Measurements from ENCODE around the gene KRTAP1-4.

KRTAP1-4 gene

GRCh38 chr17:40981115-40981514 lies 48.9 kb downstream of the KRTAP1-4 start:
- TF ChIP-seq SUZ12 (IDR thresholded peaks at IDR 0.05; ENCODE audit: extremely low read depth, insufficient read depth, insufficient read length), result no peak
- TF ChIP-seq YY1 (IDR thresholded peaks at IDR 0.05; ENCODE audit: insufficient read depth, insufficient read length), result no peak
- Histone ChIP-seq H3K27me3 (ENCODE audit: insufficient read depth, insufficient read length) (no peaks in the 10 kb centered on the region), H3K4me3 (ENCODE audit: insufficient read length, low read depth) (no peak overlapping the region), H3K9ac (ENCODE audit: insufficient read length, low read depth) (no peak overlapping the region), H3K4me1 (ENCODE audit: insufficient read depth, insufficient read length) (peaks cover 3% of the 10 kb centered on the region), H3K36me3 (ENCODE audit: insufficient read depth, insufficient read length, low read length) (no peaks in the 10 kb centered on the region), H3K9me3 (ENCODE audit: insufficient read depth, low read length) (no peaks in the 10 kb centered on the region)
- no peak for DNase-seq (ENCODE audit: low read depth, low spot score)

- Histone ChIP-seq H3K9me3 (ENCODE audit: insufficient read depth, low read length) (no peaks in the 10 kb centered on the region), H3K4me3 (ENCODE audit: insufficient read length, low read depth) (no peak overlapping the region), H3K4me1 (ENCODE audit: insufficient read depth, insufficient read length) (peaks cover 3% of the 10 kb centered on the region), H3K36me3 (ENCODE audit: insufficient read depth, insufficient read length, low read length) (no peaks in the 10 kb centered on the region), H3K27me3 (ENCODE audit: insufficient read depth, insufficient read length) (no peaks in the 10 kb centered on the region), H3K9ac (ENCODE audit: insufficient read length, low read depth) (no peak overlapping the region)
- TF ChIP-seq YY1 (IDR thresholded peaks at IDR 0.05; ENCODE audit: insufficient read depth, insufficient read length) (no peak), SUZ12 (IDR thresholded peaks at IDR 0.05; ENCODE audit: extremely low read depth, insufficient read depth, insufficient read length) (no peak), ZNF274 (IDR thresholded peaks at IDR 0.05; ENCODE audit: low read depth, low read length) (no peak)
- no peak for DNase-seq (ENCODE audit: low read depth, low spot score)
These were observed 49.4 kb downstream of the KRTAP1-4 start for GRCh38 chr17:40980596-40980995.

- TF ChIP-seq SUZ12 (IDR thresholded peaks at IDR 0.05; ENCODE audit: extremely low read depth, insufficient read depth, insufficient read length) (no peak), YY1 (IDR thresholded peaks at IDR 0.05; ENCODE audit: insufficient read depth, insufficient read length) (no peak), ZNF274 (IDR thresholded peaks at IDR 0.05; ENCODE audit: low read depth, low read length) (no peak)
- no peaks in the 10 kb centered on the region for H3K9me3 ChIP-seq (ENCODE audit: insufficient read depth, low read length)
- H3K9ac ChIP-seq (ENCODE audit: insufficient read length, low read depth), result no peak overlapping the region
- H3K27me3 ChIP-seq (ENCODE audit: insufficient read depth, insufficient read length), result no peaks in the 10 kb centered on the region
- H3K36me3 ChIP-seq (ENCODE audit: insufficient read depth, insufficient read length, low read length), result no peaks in the 10 kb centered on the region
- H3K4me3 ChIP-seq (ENCODE audit: insufficient read length, low read depth), result no peak overlapping the region
- no peak for DNase-seq (ENCODE audit: low read depth, low spot score)
- H3K4me1 ChIP-seq (ENCODE audit: insufficient read depth, insufficient read length), result peaks cover 3% of the 10 kb centered on the region
These were observed 49.9 kb downstream of the KRTAP1-4 start for GRCh38 chr17:40980117-40980516.
